HTERT RPE-1 (cell line): ENCODE results near the gene ZBTB7C.

ENCODE experiments used
- in situ Hi-C: fragments of 300-500 bp; cut with MboI; formaldehyde crosslinking; loops from 4 replicates; pipeline ENCODE4 v1.14.3; 2020; ENCODE audit warnings: low sequenced_read_pairs

The ZBTB7C gene

DNA sequence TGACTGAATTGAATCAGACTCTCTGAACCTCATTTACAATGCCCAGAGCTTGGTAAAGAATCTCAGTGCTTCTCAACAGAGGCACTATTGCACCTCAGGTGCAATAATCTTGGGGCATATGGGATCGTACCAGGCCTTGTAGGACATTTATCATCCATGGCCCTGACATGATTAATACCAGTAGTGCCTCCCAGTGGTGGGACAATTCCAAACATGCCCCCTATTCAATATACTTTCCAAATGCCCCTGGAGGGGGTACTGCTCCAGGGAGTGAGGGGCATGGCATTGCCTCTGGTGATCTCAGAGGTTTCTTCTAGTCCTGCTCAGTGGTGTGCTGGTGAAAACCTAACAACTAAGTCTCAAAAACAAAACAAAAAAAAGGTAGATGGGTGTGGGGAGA is 303.9 kb downstream of the ZBTB7C start:
- in situ Hi-C loops, result no loop called here

DNA sequence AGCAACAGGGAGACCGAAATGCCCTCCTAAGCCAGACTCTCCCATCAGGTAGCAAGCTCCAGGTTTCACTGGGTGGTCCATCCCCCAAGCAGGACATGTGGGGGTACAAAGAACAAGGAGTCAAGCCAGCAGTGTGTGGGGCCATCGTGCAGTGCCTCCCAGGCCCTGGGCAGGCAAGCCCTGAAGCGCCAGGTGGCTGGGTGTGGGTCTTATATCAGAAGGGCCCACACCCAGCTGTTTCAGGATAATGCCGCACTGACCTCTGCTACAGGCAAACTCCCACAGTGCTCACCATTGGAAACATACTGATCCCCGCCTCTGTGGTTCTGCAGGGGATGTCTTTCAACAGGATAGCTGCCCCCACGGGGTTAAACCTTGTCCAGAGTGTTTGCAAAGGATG is 304.5 kb downstream of the ZBTB7C start:
- in situ Hi-C loops, result no loop called here

DNA sequence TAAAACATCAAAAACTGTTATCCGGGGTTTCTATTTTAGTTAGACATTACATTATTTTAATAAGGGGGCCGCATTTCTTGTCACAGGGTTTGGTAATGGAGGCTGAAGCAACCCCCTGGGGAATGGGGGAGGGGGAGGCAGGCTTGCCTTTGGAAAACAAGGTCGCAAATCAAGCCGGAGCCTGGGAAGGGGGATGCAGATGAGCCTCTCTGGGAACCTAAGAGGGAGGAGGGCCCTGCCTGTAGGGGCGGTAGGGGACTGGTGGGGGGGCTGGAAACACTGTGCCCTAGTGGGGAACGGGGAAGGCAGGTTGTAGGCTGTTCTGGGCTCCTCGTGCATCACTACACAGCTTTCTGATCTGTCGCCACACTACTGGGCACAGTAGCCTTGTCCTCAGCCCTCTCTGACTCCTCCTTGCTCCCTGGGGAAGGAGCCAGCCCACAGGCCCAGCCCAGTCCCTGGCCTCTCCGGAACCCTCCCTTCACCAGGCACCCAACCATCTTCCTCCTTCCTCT is 308.5 kb downstream of the ZBTB7C start:
- in situ Hi-C loops, result no loop called here

DNA sequence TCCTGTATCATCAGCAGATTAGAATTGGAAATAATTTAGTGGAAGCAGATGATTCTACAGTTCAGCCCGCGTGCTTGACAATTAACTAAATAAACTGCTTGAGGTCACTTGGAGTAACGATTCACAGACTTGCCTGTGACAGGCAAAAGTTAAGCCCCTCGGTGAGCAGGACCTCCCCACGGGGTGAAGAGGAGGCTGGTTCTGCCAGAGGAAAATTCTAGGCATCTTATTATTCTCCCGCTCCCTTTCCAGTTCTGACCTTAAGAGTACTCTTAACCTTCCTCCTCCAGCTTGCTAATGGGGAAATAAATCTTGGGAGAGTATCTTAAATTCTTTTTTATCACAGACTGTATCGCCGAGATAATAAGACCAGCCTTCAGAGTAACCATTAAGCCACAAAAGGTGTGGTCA is 309.0 kb downstream of the ZBTB7C start:
- in situ Hi-C loops, result no loop called here

DNA sequence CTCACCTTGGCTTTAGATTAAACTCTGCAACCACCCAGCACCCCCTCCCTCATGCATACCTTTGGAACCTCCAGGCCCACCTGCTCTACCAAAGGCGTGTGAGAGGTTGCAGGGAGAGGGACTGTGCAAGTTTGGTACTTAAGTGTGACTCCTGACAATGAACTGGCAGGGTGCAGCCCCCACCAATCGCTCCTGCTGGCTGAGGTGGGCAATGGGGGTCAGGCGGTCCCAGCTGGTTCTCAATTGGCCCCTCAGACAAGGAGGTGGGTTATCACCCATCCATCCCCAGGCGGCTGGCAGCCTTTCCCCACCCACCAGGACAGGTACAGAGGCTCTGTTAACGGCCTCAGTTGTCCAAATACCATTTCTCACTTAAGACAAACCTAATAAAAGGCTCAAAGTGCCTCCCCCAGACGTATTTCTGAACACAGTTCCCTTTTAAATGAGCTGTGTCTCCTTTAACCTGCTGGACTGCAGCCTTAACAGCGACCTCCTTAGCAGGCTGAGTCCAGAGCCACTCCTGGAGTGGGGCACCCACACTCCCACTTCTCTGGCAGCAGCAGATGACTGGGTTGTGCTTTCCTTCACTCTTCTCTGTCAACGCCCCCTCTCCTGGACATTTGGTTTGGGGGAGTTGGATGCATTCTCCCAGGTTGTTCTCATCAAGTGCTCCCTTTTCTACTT is 309.6 kb downstream of the ZBTB7C start:
- in situ Hi-C loops, result no loop called here

DNA sequence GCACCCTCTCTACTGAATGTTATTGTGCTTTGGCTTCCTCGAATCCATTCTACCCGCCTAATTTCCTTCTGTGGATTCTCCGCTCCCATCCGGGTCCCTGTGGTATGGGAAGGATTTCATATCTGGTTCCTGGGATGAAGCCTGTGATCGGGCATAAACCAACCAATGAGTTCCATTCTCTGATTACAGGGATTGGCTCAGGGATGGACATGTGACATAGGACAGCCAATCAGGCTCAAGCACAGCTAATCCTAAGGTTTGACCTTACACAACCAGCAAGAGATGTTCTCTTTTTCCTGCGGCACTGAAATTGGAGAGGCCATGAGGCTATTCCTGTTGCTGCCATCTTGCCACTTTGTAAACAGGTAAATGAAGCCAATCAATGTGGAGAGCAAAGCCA is 310.6 kb downstream of the ZBTB7C start:
- in situ Hi-C loops, result no loop called here

DNA sequence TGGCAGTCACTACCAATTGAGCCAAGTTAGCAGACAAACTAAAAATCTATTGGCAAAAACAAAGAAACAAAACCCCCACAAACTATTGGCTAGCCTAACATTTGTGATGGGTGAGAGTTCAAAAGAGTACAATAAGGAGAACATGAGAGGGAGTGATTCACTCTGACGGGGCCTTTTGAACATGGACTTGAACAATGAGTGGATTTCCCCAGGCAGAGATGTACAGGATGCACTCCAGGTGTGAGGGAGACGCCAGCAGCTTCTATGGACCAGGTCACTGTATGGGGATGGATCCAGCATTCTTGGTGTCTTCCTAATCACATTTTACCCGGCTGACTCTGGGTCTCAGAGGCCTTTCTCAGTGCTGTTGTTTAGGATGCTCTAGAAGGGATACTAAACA is 311.2 kb downstream of the ZBTB7C start:
- in situ Hi-C loops, result no loop called here

DNA sequence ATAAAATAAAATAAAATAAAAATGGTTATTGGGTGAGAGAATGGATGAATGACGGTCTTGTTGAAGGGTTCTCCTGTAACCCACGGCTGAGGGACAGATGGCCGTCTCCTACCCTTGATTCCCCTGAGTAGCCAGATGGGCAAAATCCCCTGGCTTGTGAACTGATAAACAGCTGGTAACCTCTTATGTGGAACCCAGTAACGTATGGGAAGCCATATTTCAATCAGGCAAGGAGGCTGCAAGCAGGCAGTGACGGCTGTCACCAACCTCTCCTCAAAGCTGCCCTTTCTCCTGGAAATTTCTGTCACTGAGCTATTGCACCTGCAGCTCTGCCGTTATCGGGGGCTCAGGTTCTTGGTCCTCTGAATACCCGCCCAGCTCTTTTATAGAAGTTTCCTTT is 313.5 kb downstream of the ZBTB7C start:
- in situ Hi-C loops, result no loop called here

DNA sequence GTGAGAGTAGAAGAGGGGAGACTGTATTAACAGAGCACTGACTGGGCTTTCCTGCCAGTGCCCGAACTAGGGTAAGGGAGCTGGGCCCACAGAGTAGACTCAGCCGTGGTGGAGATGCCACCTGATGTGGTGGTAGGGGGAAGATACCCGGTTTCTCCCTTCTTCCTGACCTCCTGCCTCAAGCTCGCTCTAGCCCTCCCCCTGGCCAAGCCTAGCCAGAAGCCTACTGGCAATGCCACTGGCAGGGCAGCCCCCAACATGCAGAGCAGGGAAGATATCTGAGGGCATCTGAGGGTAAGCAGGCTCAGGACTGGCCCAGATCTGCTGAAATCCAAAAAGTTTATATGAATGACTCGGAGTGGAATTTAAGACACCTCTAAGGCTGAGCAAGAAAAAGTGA is 316.1 kb downstream of the ZBTB7C start:
- in situ Hi-C loops, result no loop called here

DNA sequence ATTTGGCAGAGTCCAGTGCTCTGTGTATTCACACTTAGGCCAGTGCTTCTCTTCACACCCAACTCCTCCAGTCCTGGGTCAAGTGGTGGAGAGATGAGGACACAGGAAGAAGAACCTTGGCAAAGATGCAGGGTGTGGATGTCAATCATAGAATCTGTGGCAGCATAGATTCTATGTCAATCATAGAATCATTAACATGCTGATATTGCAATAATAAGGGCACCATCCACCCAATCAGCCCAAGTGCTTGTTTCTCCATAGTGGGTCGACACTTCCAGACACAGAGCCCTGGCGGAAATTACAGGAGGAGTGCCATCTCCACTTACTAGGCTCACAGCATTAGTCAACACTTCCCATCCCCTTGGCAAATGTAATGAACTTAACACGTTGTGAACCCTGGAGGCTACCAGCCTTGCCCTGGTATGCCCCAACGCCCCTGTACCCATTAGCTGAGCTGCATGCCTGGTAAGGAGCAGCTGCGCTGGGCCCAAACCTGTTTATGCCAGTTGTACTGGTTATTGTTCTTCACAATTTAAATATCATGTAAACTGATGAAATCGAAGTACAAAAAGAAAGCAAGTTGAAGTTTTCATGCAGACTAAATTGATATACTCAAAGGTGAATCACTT is 317.2 kb downstream of the ZBTB7C start:
- in situ Hi-C loops, result no loop called here

DNA sequence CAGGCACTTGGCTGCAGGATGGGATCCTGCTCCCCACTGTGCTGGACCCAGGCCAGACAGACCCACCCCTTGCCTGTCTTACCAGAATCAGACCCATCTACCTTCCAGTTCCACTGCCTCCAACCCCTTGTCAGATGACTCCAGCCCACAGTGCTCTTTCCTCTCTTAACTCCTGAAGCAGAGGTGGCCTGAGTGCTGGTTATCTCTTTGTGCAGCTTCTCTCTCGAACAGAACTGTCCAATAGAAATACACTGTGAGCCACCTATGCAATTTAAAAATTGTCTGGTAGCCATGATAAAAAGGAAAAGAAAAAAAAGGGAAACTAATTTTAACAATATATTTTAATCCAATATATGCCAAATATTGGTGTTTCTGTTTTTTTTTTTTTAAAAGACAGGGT is 318.5 kb downstream of the ZBTB7C start:
- in situ Hi-C loops, result no loop called here

DNA sequence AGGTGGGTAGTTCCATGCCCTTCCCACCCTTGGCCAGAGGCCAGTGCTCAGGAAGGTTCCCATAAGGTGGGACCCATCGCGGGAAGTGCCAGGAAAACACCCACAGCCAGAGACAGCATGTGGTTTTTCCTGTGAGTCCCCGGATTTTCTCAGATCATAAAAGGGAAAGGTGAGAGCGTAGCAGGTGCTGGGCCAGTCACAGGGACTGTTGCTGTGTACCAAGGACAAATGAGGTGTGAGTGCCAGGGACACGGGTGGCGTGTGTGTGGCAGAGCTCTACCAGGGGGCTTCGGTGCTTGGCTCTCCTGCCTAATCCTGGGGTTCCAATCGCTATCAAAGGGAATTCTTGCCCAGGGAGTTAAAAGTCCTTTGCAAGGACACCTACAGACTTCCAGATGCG is 319.2 kb downstream of the ZBTB7C start:
- in situ Hi-C loops, result no loop called here

DNA sequence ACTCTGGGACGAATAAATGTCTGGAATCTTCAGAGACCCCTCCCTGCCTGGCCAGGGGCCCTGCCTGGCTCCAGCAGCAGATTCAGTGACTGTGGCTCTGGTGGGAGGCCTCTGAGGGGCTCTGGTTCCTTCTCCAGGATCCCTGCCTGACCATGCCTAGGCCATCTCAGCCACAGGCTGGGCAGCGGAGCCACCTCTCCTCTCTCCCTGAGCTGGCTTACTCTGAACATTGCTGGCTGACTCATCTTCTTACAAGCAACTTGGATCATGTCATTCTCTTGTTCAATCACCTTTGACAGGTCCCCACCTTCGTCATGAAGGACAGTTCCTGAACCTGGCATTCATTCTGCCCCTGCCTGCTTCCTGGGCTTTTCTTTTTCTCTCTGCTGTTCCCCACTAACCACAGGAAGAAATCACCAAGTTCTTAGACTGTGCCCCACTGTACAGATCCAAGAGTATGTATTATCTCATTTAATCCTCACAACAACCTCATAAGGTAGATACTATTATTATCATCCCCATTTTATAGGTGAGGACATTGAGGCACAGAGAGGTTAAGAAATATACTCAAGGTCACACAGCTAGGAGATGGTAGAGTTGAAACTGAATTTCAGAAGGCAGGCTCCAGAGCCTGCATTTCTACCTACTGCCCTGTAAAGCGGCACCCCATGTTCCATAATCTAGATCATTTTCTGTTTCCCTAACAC is 323.2 kb downstream of the ZBTB7C start:
- in situ Hi-C loops, result no loop called here

DNA sequence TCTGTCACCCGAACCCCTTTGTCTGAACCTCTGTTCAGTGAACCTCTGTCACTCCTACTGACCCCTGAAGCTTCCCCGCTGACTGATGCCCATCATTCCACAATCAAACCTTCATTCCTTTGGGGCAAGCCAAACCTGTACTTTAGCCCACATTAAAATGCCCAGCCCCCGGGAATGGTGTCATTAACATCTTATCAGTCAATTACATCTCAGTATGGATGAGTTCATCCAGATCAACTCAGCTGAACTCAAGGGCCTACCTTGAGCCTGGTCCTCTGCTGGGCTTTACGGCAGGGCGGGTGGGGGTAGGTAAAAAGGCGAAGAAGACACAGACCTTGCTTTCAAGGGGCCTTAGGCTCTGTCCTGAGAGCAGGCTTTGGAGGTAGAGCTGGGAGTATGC is 324.3 kb downstream of the ZBTB7C start:
- in situ Hi-C loops, result no loop called here

DNA sequence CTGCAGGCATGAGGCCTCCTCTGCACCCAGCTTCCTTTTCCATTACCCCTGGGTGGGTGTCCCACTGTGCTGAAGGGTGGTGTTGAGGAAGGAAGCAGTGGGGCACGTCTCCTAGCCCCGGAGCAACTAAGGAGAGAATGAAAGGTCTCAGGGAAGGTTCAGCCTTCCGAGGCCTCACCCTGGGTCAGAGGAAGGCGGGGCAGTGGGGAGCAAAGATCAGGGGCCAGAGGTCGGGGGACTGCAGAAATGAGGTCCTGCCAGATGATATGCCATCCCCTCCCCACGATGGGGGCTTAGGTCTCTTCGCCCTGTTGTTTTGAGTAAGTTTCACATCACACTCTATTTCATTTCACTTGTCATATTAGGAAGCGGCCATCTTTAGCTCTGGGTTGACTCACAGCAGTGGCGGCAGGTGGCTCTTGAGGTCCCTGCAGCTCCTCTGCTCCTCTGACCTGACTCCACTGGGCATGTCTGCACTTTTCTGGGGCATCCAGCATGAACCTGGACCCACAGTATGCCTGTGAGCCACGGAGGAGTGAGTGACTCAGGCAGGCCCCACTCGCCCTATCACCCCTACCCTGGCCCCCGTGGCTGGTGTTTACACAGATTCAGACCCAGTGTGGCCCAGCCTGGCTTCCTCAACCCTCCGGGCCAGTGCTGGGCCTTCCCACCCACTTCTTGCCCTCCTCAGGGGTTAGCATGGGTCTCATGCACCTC is 325.0 kb downstream of the ZBTB7C start:
- in situ Hi-C loops, result no loop called here

DNA sequence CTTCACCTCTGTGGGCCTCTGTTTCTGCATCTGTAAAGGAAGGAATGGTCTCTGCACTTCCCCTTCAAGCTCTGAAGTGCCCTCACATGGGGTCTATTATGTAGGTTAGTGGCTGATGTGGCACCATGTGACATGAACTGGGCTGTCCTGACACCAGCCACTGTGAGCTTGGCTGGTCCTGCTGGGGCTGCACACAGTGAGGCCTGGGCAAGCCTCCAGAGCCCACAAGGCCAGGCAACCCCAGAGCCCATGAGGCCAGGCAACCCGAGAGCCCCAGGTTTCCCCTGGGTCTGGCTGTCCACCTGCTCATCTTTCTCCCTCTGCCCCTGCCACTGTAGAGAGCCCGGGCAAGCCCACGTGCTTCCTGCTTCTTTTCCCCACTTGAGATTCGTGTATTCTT is 328.6 kb downstream of the ZBTB7C start:
- in situ Hi-C loops, result no loop called here

DNA sequence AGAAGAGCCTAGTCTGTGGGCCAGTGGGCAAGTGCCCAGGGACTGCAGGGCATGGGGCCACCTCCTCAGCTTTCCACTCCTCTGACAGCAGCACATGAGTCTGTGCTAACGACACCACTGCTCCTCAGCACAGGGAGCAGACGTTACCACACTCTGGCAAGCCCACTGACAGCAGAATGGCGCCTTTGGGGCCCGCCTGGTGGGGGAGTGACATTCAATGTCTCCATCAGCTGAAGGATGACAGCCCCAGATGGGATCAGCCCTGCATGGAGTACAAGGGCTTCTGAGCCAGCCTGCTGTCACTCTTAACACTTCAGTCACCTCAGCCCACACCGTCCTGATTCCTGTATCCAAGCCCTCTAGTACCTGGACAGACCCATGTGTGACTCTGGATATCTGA is 329.3 kb downstream of the ZBTB7C start:
- in situ Hi-C loops, result no loop called here

DNA sequence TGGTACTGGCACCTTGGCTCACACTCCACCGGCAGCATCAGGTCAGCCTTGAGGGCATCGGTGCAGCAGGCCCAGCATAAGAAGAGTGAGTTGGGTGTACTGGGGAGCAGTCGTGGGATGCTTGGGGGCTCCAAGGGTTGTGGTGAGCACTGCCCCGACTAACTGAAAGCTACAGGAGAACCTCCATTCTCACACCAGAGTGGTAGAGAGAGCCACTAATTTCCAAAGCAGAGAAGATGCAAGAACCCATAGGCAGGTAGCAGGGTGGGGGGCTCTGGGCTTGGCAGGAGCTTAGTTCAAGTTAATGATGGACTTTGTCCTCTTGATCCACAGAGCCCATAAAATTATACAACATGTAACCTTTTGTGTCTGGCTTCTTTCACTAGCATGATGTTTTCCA is 330.7 kb downstream of the ZBTB7C start:
- in situ Hi-C loops, result no loop called here

DNA sequence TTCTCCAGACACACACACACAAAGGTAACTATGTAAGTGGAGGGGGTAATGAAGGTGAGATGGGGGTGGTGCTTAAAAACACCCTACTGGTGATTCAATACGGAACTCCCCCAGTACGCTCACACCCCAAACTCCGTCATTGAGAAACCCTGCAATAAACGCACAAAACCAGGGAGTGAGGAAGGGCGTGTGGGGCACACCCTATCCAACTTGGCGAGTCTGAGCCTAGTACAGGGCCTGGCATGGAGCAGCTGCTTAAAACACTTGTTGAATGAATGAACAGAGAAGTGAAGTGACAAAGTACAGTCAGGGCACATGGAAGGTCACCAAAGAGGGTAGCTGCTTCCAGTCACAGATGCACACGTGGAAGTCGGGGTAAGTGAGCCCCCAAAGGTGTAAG is 331.9 kb downstream of the ZBTB7C start:
- in situ Hi-C loops, result no loop called here

DNA sequence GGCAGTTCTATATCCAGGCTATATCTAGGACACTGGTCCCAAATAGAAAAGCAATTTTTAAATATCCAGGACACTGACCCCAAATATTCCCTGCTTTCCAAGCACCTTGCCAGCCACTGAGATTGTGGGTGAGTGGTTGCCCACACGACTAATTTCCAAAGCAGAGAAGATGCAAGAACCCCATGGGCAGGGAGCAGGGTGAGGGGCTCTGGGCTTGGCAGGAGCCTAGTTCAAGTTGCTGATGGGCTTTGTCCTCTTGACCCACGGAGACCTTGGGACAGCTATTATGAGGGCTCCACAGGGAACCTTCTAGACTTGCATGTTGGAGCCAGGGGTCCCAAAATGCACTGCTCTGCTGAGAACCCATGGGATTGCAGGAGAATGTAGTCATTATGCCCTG is 332.7 kb downstream of the ZBTB7C start:
- in situ Hi-C loops, result no loop called here

DNA sequence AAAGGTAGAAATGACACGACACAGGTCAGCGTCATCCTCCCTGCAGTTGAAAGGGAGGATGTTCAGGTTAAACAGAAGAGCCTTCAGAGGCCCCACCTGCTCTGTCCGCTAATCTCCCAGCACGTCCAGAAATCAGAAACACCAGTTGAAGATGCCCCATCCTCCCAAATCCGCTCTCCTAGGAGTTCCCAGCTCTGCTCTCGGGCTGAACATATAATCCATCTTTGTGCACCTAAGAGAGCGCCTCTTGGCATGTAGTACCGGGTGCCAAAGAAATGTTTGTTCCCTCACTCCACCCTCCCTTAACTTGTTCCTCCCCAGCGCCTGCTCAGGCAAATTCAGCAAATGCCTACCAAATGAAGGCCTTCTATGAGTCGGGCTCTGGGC is 333.5 kb downstream of the ZBTB7C start:
- in situ Hi-C loops, result no loop called here
